NB4 (cell line): ENCODE measurements around the gene MEGF10.
A peak's percentile ranks its signal among the peaks of the same experiment; 100 is the strongest.

Experiments used
- POLR2A ChIP-seq: IDR thresholded peaks from 2 replicates; pipeline ENCODE4 v1.6.1; 2011; ENCODE audit warnings: mild to moderate bottlenecking; ENCODE audit not compliant: insufficient read length; ENCODE audit errors: extremely low read depth
- TF ChIP-seq, protein P1 (sequence below): IDR thresholded peaks from one replicate; pipeline ENCODE4 v1.5.1; 2012; ENCODE audit warnings: low read depth, low read length
- TF ChIP-seq, protein P2 (sequence below): IDR thresholded peaks from 2 replicates; pipeline ENCODE4 v1.6.1; 2011; ENCODE audit warnings: low read depth, low read length

- TF ChIP-seq, protein P1, sequence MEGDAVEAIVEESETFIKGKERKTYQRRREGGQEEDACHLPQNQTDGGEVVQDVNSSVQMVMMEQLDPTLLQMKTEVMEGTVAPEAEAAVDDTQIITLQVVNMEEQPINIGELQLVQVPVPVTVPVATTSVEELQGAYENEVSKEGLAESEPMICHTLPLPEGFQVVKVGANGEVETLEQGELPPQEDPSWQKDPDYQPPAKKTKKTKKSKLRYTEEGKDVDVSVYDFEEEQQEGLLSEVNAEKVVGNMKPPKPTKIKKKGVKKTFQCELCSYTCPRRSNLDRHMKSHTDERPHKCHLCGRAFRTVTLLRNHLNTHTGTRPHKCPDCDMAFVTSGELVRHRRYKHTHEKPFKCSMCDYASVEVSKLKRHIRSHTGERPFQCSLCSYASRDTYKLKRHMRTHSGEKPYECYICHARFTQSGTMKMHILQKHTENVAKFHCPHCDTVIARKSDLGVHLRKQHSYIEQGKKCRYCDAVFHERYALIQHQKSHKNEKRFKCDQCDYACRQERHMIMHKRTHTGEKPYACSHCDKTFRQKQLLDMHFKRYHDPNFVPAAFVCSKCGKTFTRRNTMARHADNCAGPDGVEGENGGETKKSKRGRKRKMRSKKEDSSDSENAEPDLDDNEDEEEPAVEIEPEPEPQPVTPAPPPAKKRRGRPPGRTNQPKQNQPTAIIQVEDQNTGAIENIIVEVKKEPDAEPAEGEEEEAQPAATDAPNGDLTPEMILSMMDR = peak; percentile 53
- TF ChIP-seq POLR2A = no peak
- TF ChIP-seq, protein P2, sequence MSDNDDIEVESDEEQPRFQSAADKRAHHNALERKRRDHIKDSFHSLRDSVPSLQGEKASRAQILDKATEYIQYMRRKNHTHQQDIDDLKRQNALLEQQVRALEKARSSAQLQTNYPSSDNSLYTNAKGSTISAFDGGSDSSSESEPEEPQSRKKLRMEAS = no peak
These were observed 202.5 kb downstream of the MEGF10 start for GRCh38 chr5:127492854-127493738.
